Measurements from ENCODE around the gene SYNJ2. TPM values are rescaled to one million over a fixed set of nuclear protein-coding genes. Genes with fewer than 3 reads are reported as not detected.

The SYNJ2 gene
- total RNA-seq, 1 donor from 2014 or later = 18.9 TPM

DNA sequence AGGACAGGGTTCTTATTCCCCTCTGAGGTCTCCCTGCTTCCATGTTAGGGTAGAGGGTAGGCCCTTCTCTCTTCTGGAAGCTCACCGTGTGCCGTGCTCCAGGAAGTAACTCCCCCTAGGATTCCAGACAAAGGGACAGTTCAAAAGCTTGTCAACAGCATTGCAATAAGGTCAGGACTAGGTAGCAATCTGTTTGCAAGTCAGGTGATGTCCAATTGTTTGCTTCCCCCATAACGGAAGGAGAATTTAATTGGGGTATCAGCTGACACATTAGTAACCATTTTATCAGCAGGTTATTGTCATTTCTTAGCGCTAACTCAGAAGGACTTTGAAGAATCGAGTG is 41.9 kb downstream of the SYNJ2 start:
- Mint-ChIP-seq H3K36me3 (ENCODE audit: insufficient read depth) (peaks cover 9% of the 10 kb centered on the region), H3K9me3 (ENCODE audit: low read depth) (no peaks in the 10 kb centered on the region), H3K4me3 (ENCODE audit: low read depth) (no peak overlapping the region), H3K27me3 (no peaks in the 10 kb centered on the region), H3K27ac (peak overlapping the region; percentile 58), H3K4me1 (ENCODE audit: low read depth) (peaks cover 11% of the 10 kb centered on the region)
- no peak for DNase-seq (ENCODE audit: low spot score, unreplicated experiment)
- no peak for TF ChIP-seq CTCF (IDR thresholded peaks at IDR 0.05; ENCODE audit: unreplicated experiment)

DNA sequence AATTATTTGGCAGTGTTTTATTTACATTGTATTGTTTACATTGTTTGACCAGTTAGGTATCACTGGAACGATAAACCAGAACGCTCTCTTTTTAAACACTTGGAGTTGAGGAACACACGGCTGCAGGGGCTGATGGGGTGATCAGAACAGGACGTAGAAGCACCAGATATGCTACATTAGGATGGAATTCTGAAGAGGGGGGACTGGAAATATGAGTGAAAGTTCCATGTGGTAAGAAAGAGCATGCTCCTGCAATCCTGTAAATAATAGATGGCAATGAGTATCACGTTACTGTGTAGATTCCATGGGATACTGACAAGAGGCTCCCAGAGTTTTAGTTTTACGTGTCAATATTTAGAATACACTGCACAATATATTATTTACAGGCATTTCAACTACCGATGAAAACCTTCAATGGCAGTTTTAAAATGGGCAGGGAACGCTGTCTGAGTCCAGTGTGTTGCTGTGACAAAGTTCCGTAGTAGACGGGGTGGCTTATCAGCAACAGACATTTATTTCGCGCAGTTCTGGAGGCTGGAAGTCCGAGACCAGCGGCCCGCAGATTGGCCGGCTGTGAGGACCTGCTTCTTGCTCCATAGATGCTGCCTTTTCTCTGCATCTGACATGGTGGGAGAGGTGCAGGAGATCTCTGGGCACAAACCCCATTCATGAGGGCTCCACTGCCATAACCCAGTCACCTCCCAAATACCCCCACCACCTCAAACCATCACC is 43.1 kb downstream of the SYNJ2 start:
- no peaks in the 10 kb centered on the region for H3K27me3 Mint-ChIP-seq
- no peak for TF ChIP-seq CTCF (IDR thresholded peaks at IDR 0.05; ENCODE audit: unreplicated experiment)
- H3K27ac Mint-ChIP-seq = no peak overlapping the region

GRCh38 chr6:158026054-158026900 is 44.6 kb downstream of the SYNJ2 start:
- Mint-ChIP-seq H3K4me3 (ENCODE audit: low read depth) (no peak overlapping the region), H3K27ac (peak overlapping the region; percentile 76), H3K9me3 (ENCODE audit: low read depth) (no peaks in the 10 kb centered on the region), H3K27me3 (no peaks in the 10 kb centered on the region), H3K36me3 (ENCODE audit: insufficient read depth) (peaks cover 4% of the 10 kb centered on the region), H3K4me1 (ENCODE audit: low read depth) (peaks cover 13% of the 10 kb centered on the region)
- TF ChIP-seq CTCF (IDR thresholded peaks at IDR 0.05; ENCODE audit: unreplicated experiment) = no peak
- no peak for DNase-seq (ENCODE audit: low spot score, unreplicated experiment)

More for the DNA sequence above, 43.1 kb downstream of the SYNJ2 start:
- no peaks in the 10 kb centered on the region for H3K9me3 Mint-ChIP-seq (ENCODE audit: low read depth)
- peaks cover 11% of the 10 kb centered on the region for H3K4me1 Mint-ChIP-seq (ENCODE audit: low read depth)
- peaks cover 9% of the 10 kb centered on the region for H3K36me3 Mint-ChIP-seq (ENCODE audit: insufficient read depth)
- H3K4me3 Mint-ChIP-seq (ENCODE audit: low read depth) = no peak overlapping the region
- DNase-seq (ENCODE audit: low spot score, unreplicated experiment) = no peak

- Mint-ChIP-seq H3K27me3 (no peaks in the 10 kb centered on the region), H3K36me3 (ENCODE audit: insufficient read depth) (peaks cover 4% of the 10 kb centered on the region), H3K27ac (peak overlapping the region; percentile 76), H3K4me1 (ENCODE audit: low read depth) (peaks cover 14% of the 10 kb centered on the region), H3K9me3 (ENCODE audit: low read depth) (no peaks in the 10 kb centered on the region), H3K4me3 (ENCODE audit: low read depth) (no peak overlapping the region)
- no peak for DNase-seq (ENCODE audit: low spot score, unreplicated experiment)
- no peak for TF ChIP-seq CTCF (IDR thresholded peaks at IDR 0.05; ENCODE audit: unreplicated experiment)
Observed at GRCh38 chr6:158026901-158027589, 45.4 kb downstream of the SYNJ2 start.

DNA sequence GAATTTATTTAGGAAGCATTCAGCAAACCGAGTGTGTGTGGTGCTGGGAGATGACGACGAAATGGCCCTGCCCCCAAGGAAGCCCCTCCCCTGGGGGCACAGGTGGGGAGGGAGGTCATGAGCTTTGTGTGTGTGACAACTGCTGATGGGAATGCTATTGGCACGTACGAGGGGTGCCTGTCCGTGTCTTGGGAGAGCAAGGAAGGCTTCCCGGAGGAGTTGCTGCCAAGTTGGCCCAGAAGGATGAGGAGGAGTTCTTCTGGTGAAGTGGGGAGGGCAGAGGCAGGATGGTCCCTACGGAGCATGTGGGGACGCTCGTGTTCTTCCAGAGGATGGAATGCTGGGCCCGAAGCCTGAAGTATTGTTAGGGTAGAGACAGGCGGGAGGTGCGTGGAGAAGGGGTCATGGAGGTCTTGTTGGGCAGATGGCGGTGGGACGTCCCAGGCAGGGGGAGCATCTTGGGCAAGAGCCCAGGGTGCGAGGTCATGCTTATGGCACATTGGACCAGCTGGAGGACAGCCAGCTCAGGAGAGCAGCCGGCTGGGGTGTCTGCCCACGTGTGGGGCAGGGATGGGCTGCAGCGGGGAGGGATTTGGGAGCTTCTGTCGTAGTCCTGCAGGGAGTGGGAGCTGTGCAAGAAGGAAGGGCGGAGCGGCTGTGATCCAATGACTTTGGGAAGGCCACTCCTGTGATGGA is 46.1 kb downstream of the SYNJ2 start:
- no peak for TF ChIP-seq CTCF (IDR thresholded peaks at IDR 0.05; ENCODE audit: unreplicated experiment)
- Mint-ChIP-seq H3K27me3 (no peaks in the 10 kb centered on the region), H3K27ac (peak overlapping the region; percentile 46), H3K36me3 (ENCODE audit: insufficient read depth) (peaks cover 4% of the 10 kb centered on the region), H3K4me3 (ENCODE audit: low read depth) (no peak overlapping the region), H3K9me3 (ENCODE audit: low read depth) (no peaks in the 10 kb centered on the region), H3K4me1 (ENCODE audit: low read depth) (peaks cover 14% of the 10 kb centered on the region)
- DNase-seq (ENCODE audit: low spot score, unreplicated experiment) = no peak
